Suppressor macrophage treated with lipopolysaccharide for 1 hour (primary cell): ENCODE data around the gene S100A8.
"Not testable (repeated sequence)": the region's sequence is repeated elsewhere in the genome, so short reads cannot be mapped to it uniquely, and the experiment has no call there.

Experiments used
- DNase-seq, 3 donors: peaks; one replicate each; pipeline ENCODE4 v3.0.0-alpha.2; 2020 to 2022

Gene S100A8

GRCh38 chr1:153360592-153361479 lies 30.0 kb downstream of the S100A8 start:
- DNase-seq, result no peak

- DNase-seq, result peak; percentile 70 to 85 (median 76)
Measured at GRCh38 chr1:153360190-153360589, 30.7 kb downstream of the S100A8 start.

- no peak for DNase-seq
Measured at GRCh38 chr1:153359241-153359640, 31.6 kb downstream of the S100A8 start.

- DNase-seq, result no peak
Measured at GRCh38 chr1:153358691-153358975, 32.2 kb downstream of the S100A8 start.

GRCh38 chr1:153357853-153358690 lies 32.8 kb downstream of the S100A8 start, which contains the start of gene S100A9:
Gene S100A9, plus strand, starts transcription at chr1:153357854. Its CDS starts 430 bp downstream, at chr1:153358284.
- DNase-seq, result peak; percentile 42 to 72 (median 60)

- DNase-seq, result peak; percentile 79 to 86 (median 82)
Measured at GRCh38 chr1:153357076-153357852, 33.6 kb downstream of the S100A8 start.

GRCh38 chr1:153356392-153357075 lies 34.3 kb downstream of the S100A8 start:
- no peak for DNase-seq

GRCh38 chr1:153355445-153356071 lies 35.3 kb downstream of the S100A8 start:
- DNase-seq, result peak; percentile 90 to 93 (median 92)

GRCh38 chr1:153354515-153355193 lies 36.2 kb downstream of the S100A8 start:
- DNase-seq, result no peak

- DNase-seq, result no peak
Measured at GRCh38 chr1:153353226-153353947, 37.5 kb downstream of the S100A8 start.

GRCh38 chr1:153352523-153352922 lies 38.4 kb downstream of the S100A8 start:
- DNase-seq, result peak; percentile 78 to 80 (median 78)

- DNase-seq, result no peak
Measured at GRCh38 chr1:153350321-153350957, 40.4 kb downstream of the S100A8 start.

GRCh38 chr1:153349363-153350320 lies 41.2 kb downstream of the S100A8 start:
- peak; percentile 35 to 48 (median 37) for DNase-seq

- DNase-seq, result no peak
Measured at GRCh38 chr1:153348511-153349362, 42.1 kb downstream of the S100A8 start, which contains the start of gene PGLYRP4. Gene PGLYRP4, minus strand, starts transcription at chr1:153348841. Its CDS starts 909 bp downstream, at chr1:153347932.

GRCh38 chr1:153347856-153348255 lies 43.0 kb downstream of the S100A8 start:
- DNase-seq, result no peak

- DNase-seq, result not testable (repeated sequence)
Measured at GRCh38 chr1:153347049-153347448, 43.8 kb downstream of the S100A8 start.

- DNase-seq, result no peak
Measured at GRCh38 chr1:153346077-153346723, 44.7 kb downstream of the S100A8 start.
